Nephron (organoid): ENCODE data around the gene OPN3.

ENCODE experiments used
- H3K27ac Mint-ChIP-seq, 3 experiments: 2 replicates each; pipeline ENCODE4 v1.8.0; 2020; ENCODE audit warnings: mixed read lengths in 3 of 3, mild to moderate bottlenecking in 2 of 3, moderate library complexity in 1 of 3
- H3K27me3 Mint-ChIP-seq: 2 replicates; pipeline ENCODE4 v1.8.0; 2021; ENCODE audit warnings: low read depth, mild to moderate bottlenecking, moderate library complexity, mixed read lengths
- H3K36me3 Mint-ChIP-seq: 2 replicates; pipeline ENCODE4 v1.8.0; 2020; ENCODE audit warnings: low read depth, mixed read lengths
- H3K4me1 Mint-ChIP-seq: 2 replicates; pipeline ENCODE4 v1.8.0; 2020; ENCODE audit warnings: mixed read lengths
- H3K4me3 Mint-ChIP-seq, 3 experiments: 2 replicates each; pipeline ENCODE4 v1.8.0; 2020; ENCODE audit warnings: mild to moderate bottlenecking in 3 of 3, mixed read lengths in 3 of 3, moderate library complexity in 2 of 3
- H3K9me3 Mint-ChIP-seq: 2 replicates; pipeline ENCODE4 v1.8.0; 2020; ENCODE audit warnings: mixed read lengths
- CTCF ChIP-seq, 3 experiments: fragments of 200-600 bp; sonication (generic); IDR thresholded peaks; one replicate each; pipeline ENCODE4 v1.5.0; 2021; ENCODE audit warnings: antibody characterized with exemption in 3 of 3; ENCODE audit not compliant: unreplicated experiment in 3 of 3

Gene OPN3

GRCh38 chr1:241632987-241633386 is 7.2 kb downstream of the OPN3 start:
- Mint-ChIP-seq H3K9me3 (no peaks in the 10 kb centered on the region), H3K4me1 (peaks cover 32% of the 10 kb centered on the region), H3K27ac (no peak overlapping the region), H3K4me3 (no peak overlapping the region), H3K27me3 (peaks cover 3% of the 10 kb centered on the region), H3K36me3 (peaks cover 41% of the 10 kb centered on the region)
- TF ChIP-seq CTCF (IDR thresholded peaks at IDR 0.05; ENCODE audit: unreplicated experiment in 3 of 3) = no peak

- no peak overlapping the region for H3K4me3 Mint-ChIP-seq
- peaks cover 19% of the 10 kb centered on the region for H3K4me1 Mint-ChIP-seq
- H3K27me3 Mint-ChIP-seq = peaks cover 3% of the 10 kb centered on the region
- no peak for TF ChIP-seq CTCF (IDR thresholded peaks at IDR 0.05; ENCODE audit: unreplicated experiment in 3 of 3)
- H3K9me3 Mint-ChIP-seq = no peaks in the 10 kb centered on the region
- peaks cover 38% of the 10 kb centered on the region for H3K36me3 Mint-ChIP-seq
- H3K27ac Mint-ChIP-seq = no peak overlapping the region
Observed at GRCh38 chr1:241631674-241632073, 8.5 kb downstream of the OPN3 start.

DNA sequence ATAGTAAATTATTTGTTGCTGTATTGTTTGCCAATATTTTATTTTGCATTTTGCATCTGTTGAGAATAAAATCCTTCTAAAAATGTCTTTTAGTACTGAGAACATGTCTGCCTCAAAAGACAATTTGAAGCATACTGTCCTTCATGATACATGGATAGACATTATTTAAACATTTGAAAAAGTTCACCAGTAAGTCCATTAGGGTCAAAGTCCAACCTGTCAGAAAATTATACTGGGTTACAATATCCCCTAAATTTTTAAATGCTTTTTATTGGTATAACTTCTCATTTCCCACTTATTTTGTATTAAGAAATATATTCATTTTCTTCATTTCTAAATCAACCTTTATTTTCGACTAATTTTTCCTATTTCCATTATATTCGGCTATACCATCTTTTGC is 9.3 kb downstream of the OPN3 start:
- no peak overlapping the region for H3K4me3 Mint-ChIP-seq
- H3K27ac Mint-ChIP-seq = no peak overlapping the region
- H3K9me3 Mint-ChIP-seq = no peaks in the 10 kb centered on the region
- peaks cover 3% of the 10 kb centered on the region for H3K27me3 Mint-ChIP-seq
- peaks cover 14% of the 10 kb centered on the region for H3K4me1 Mint-ChIP-seq
- H3K36me3 Mint-ChIP-seq = peaks cover 33% of the 10 kb centered on the region
- TF ChIP-seq CTCF (IDR thresholded peaks at IDR 0.05; ENCODE audit: unreplicated experiment in 3 of 3) = no peak

GRCh38 chr1:241630476-241630875 is 9.7 kb downstream of the OPN3 start:
- H3K27me3 Mint-ChIP-seq = peaks cover 3% of the 10 kb centered on the region
- no peak overlapping the region for H3K27ac Mint-ChIP-seq
- H3K4me1 Mint-ChIP-seq = peaks cover 14% of the 10 kb centered on the region
- no peaks in the 10 kb centered on the region for H3K9me3 Mint-ChIP-seq
- TF ChIP-seq CTCF (IDR thresholded peaks at IDR 0.05; ENCODE audit: unreplicated experiment in 3 of 3) = no peak
- H3K36me3 Mint-ChIP-seq = peaks cover 30% of the 10 kb centered on the region
- H3K4me3 Mint-ChIP-seq = no peak overlapping the region

GRCh38 chr1:241630005-241630404 is 10.2 kb downstream of the OPN3 start:
- Mint-ChIP-seq H3K4me3 (no peak overlapping the region), H3K4me1 (peaks cover 14% of the 10 kb centered on the region), H3K27ac (no peak overlapping the region), H3K36me3 (peaks cover 25% of the 10 kb centered on the region), H3K9me3 (no peaks in the 10 kb centered on the region), H3K27me3 (peaks cover 3% of the 10 kb centered on the region)
- TF ChIP-seq CTCF (IDR thresholded peaks at IDR 0.05; ENCODE audit: unreplicated experiment in 3 of 3) = no peak

DNA sequence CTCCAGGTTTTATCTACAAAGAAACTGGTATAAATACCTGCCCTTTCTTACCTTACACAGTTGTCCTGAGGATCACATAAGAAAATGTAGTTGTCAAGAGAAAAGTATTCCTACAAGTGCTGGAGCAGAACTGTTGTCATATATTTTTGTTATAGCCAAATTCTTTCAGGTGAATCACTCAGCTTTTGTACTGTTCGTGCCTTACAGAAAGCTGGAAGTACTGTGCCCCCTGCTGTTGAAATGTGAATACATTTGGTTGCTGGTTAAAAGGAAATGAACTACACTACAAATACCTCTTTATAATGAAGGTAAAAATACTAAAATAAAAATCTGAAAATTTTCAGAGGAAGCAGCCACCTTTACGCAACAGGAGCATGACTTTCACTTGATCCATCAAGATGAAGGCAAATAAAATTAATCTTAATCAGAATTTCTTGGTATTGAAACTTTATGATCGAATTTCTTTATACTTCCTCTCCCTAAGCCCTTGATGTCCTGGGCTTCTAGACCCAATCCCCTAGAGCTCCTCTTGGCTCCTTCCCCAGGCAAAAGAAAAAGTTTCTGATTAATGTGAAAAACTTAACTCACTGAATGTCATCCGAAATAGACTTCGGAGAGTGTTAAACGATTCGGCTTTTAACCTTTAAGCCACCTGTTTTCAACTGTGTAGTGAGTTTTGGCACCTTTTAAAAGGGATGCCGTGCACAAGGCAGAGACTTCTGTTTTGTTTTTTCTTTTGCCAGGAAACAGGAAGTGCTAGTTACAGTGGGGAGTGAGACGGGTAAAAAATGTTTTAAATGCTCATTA is 12.5 kb downstream of the OPN3 start:
- Mint-ChIP-seq H3K27me3 (peaks cover 3% of the 10 kb centered on the region), H3K4me3 (no peak overlapping the region), H3K4me1 (peaks cover 14% of the 10 kb centered on the region), H3K36me3 (peaks cover 9% of the 10 kb centered on the region), H3K9me3 (no peaks in the 10 kb centered on the region), H3K27ac (no peak overlapping the region)
- TF ChIP-seq CTCF (IDR thresholded peaks at IDR 0.05; ENCODE audit: unreplicated experiment in 3 of 3) = peak; percentile 39 to 63 (median 55)
